Measurements from ENCODE around the gene SKAP1.

SKAP1 gene

GRCh38 chr17:48134912-48135480, 295.0 kb downstream of the SKAP1 start:
- DNase-seq = no peak

DNA sequence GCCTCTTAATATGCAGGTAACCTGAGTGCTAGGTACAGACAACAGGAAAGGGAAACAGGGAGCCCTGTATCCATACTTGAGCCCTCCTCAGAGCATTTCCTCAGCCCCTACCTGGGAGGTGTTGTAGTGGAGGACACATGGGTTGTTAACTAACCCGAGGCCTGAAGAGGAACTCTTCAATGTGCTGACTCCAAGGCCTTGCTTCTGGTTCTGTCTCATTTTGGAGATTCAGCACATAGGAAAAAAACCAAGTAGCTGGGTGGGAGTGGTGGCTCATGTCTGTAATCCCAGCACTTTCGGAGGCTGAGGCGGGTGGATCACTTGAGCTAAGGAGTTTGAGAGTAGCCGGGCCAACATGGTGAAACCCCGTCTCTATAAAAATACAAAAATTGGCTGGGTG, 297.6 kb downstream of the SKAP1 start:
- no peak for DNase-seq

DNA sequence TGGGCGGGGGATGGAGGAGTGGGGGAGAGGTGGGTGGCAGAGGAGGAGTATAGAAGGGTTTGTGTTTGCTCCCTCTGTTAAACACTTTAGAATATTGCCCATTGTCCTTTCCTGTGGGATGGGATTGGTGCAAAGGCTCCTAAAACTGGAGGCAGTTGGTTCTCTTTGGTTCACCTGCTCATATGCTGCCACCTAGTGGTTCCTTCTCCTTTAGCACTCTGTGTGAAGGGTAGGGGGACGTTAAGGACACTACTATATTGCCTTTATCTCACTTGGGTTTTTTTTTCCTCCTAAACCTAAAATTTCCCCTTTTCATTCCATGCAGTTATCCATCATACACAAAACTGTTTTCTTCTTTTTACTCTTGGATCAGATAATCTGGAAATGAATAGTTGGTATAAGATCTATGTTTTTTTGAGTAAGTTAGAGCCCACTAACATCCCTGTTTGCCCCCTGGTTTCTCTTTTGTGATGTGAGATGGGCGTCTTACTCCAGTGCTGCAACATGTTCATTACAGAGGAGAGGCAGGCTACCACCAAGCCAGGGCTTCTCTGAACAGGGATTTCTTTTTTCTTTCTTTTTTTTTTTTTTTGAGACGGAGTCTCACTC, 298.7 kb downstream of the SKAP1 start:
- peak; percentile 30 to 56 for DNase-seq

GRCh38 chr17:48129981-48130380, 300.0 kb downstream of the SKAP1 start:
- DNase-seq = no peak

- DNase-seq = no peak
Observed at GRCh38 chr17:48128400-48128799, 301.6 kb downstream of the SKAP1 start.

- no peak for DNase-seq
Observed at GRCh38 chr17:48127371-48128051, 302.5 kb downstream of the SKAP1 start.

DNA sequence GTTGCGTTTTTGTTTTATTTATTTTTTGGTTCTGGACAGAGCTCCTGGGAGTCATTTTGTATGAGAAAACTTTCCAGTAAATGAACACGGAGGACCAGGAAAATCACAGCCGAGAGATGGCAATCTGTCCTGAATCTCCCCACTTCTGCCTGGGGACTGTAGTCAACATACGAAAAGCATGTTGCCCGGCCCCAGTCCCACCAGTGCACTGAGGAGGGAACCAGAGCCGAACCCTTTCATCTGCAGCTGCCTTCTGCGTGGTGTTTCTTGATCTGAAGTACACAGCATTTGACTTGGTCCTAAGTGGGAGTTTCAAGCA, 303.5 kb downstream of the SKAP1 start:
- no peak for DNase-seq

DNA sequence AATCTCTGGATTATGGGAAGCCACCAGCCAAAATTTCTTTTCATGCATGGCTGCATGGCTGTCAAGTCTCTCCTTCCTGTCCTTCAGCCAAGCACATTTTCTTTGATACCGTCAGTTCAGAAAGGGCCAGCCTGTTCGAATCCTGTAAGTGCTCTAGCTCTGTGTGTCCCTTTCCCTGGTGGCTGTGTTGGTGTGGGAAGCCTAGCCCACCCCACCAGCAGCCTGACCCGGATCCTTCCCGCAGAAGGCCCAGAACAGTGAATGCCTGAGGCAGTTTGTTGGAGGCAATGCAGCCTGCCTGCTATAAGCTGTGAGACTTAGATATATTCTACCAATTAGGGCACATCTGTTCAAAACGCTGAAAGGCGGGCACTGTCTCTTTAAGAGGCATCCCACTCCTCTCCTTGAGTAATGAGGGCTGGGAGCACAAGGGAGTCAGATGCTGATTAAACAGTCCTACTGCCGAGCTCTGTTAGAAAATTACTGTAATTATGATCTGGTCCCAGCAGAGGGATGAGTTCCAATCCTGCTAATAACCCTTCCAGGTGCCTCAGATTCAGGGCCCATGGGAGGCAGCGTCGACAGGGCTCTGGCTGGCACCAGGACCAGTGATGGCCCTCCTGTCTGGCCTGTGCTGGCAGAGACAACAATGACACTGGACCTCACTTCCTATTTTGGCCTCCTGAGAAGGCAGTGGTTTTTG, 304.0 kb downstream of the SKAP1 start:
- no peak for DNase-seq

DNA sequence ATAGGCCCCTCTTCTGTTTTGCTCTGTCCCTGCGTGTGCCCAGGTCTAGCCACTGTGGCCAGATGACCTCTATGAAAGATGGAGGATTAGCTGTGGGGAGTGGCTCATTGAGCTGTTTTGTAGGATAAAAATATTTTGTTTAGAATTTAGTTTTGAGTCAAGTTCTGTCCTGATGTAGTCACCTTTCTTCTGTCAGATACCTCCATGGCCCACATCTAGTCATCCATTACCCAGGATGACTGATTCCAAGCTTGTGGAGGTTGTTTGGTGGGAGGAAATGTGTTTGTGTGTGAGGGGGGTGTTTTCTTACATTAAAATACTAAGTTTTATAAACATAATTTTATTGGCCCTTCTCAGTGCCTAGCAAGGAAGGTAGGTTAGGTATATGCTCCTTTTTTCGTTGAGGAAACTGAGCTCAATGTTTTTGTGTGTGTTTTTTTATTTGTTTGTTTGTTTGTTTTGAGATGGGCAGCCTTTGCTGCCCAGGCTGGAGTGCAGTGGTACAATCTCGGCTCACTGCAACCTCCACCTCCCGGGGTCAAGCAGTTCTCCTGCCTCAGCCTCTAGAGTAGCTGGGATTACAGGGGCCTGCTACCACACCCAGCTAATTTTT, 306.1 kb downstream of the SKAP1 start:
- no peak for DNase-seq

- DNase-seq = no peak
Observed at GRCh38 chr17:48123111-48123510, 306.9 kb downstream of the SKAP1 start.

DNA sequence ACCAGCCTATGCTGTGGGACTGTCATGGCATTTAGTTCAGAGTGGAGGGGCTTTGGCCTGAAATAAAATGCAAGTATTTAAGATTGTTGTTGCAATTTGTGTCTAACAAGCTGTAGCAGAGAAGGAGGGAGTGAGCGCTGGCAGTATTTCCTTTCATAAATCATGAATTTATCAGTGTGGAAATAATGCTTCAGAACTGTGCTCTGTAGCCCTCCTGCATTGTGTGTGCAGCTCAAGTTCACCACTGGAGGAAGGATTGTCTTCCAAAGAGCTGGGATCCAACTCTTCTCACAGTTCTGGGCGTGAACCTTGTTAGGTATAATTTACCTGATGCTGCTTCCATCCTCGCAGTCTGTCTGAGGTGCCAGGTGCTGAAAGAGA, 307.4 kb downstream of the SKAP1 start:
- DNase-seq = no peak

DNA sequence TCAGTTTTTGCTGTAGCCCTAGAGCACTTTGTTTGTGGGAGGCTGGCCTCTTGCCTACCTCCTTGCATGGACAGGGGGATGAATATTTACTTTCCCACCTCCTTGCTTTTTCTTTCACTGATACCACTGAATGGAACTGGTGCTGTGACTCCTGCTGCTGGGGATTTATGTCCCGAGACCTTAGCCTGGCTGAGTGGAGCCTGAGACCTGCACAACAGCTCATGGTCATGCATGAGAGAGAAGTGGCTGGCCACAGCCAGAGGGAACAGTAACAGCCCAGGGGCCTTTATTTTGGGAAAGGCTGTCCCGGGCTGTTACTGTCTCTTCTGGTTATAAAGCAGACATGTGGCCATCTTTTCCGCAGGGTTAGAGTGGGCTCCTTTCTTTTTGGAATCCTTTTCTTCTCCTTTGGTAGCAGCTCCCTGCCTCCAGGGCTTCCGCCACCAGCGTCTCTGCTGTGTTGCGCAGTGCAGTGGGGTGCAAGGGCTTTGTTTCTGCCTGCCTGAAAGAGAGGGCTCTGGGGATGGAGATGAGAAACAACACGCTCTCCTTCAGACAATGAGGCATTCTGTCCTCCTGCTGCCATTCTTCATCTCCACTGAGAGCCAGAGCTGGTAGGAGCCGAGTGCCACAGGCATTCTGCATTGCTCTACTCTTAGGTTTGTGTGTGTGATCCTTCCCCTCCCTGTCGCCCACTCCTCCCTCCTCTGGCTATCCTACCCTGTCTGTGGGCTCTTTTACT, 307.9 kb downstream of the SKAP1 start:
- no peak for DNase-seq

DNA sequence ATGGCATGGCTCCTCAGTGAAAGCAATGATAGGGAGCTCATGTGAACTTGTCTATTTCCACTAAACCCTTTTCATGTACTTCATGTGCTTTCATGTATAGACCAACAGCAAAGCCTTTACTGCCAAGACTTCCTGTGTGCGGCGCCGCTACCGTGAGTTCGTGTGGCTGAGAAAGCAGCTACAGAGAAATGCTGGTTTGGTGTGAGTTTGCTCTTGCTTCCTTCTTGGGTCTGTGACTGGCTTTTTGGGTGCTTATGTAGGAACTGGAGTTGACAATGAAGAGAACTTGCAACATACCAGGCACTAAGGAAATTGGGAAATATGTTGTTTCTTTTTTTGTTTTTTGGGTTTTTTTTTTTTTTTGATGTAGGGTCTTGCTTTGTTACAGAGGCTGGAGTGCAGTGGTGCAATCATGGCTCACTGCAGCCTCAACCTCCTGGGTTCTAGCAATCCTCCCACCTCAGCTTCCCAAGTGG, 316.8 kb downstream of the SKAP1 start:
- peak; percentile 22 to 39 for DNase-seq

DNA sequence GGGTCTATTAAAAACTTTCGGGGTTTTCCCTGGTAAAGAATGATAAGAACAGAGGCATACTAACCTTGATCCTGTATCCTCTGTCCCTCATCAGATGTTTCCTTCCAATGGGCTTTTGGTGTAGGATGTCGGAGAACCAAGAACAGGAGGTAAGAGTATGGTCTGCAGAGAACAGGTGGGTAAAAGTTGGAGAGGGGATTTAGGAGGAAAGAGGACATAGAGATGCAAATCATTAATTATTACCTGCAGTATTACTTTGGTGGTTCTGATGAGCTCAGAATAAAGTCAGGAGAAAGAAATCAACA, 318.1 kb downstream of the SKAP1 start:
- DNase-seq = no peak

GRCh38 chr17:48110761-48111160, 319.3 kb downstream of the SKAP1 start:
- no peak for DNase-seq

GRCh38 chr17:48107137-48108055, 322.6 kb downstream of the SKAP1 start, which contains the start of gene SNX11:
Gene SNX11, plus strand, starts transcription at chr17:48107766. Its CDS starts 4,278 bp downstream, at chr17:48112044.
- DNase-seq = peak; percentile 93 to 95

DNA sequence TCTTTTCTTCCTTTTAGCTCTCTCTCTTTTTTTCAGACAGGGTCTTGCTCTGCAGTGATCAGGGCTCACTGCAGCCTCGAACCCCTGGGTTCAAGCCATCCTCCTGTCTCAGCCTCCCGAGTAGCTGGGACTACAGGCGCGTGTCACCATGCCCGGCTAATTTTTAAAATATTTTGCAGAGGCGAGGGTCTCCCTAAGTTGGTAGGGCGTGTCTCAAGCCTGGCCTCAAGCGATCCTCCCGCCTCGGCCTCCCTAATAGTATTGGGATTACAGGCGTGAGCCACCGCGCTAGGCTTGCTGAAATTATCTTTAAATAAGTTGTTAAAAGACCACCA, 323.2 kb downstream of the SKAP1 start:
- DNase-seq = no peak

DNA sequence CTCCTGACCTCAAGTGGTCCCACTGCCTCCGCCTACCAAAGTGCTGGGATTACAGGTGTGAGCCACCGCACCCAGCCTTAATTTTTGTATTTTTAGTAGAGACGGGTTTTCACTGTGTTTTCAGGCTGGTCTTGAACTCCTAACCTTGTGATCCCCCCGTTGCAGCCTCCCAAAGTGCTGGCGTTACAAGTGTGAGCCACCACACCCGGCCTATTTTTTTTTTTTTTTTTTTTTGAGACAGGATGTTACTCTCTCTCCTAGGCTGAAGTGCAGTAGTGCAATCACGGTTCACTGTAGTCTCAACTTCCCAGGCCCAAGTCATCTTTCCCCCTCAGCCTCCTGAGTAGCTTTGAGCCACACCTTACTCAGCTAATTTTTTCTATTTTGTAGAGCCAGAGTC, 325.6 kb downstream of the SKAP1 start:
- no peak for DNase-seq

- DNase-seq = peak in 1 of 2 experiments; percentile 24
Observed at GRCh38 chr17:48102798-48103715, 327.0 kb downstream of the SKAP1 start.

DNA sequence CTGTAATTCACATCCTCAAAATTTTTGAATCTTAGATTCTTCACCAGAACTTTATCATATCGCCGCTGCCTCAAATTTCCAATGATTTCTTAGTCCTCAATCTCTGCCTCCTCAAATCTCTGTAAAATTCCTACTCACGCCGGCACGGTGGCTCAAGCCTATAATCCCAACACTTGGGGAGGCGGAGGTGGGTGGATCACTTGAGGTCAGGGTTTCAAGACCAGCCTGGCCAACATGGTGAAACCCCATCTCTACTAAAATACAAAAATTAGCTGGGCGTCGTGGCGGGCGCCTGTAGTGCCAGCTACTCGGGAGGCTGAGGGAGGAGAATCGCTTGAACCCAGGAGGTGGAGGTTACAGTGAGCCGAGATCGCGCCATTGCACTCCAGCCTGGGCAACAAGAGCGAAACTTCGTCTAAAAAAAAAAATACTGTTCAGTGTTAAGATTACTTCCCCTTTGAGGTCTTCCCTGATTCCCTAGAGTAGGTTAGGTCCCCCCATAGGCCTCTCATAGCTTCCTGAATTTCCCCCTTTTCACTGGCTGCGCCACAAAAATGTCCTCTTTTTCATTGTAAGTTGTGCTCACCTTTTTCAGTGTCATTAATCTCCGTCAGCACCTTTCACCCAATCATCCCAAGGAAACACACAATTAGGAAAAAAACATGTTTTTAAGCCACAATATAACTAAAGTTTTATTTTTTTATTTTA, 327.8 kb downstream of the SKAP1 start:
- DNase-seq = no peak

Data from activated CD4-positive, alpha-beta T cell treated with anti-CD3 and anti-CD28 coated beads, Interleukin-2, amount 50 U/mL, for 48 hours (primary cell).